ENCODE results near the gene RNF166.

- no peak for TF ChIP-seq POLR2AphosphoS5 (IDR thresholded peaks at IDR 0.05)
- TF ChIP-seq CTCF (IDR thresholded peaks at IDR 0.05), result no peak
These were observed 47.0 kb downstream of the RNF166 start for GRCh38 chr16:88659160-88659559.
